Endothelial cell of umbilical vein (primary cell): Measurements from ENCODE around the gene PHKG2. TPM values are rescaled to one million over a fixed set of nuclear protein-coding genes. Genes with fewer than 3 reads are reported as not detected.

ENCODE experiments used
- BruUV-seq: library from RNA; stranded (reverse); fragments of 400-500 nt; replicated peaks from 2 replicates; lab custom pipeline; 2021; lab: Mats Ljungman, UMichigan
- CTCF ChIA-PET: fragments of 300-600, 350-600 bp; sonication (Branson Sonifier 250); formaldehyde crosslinking; loops from one replicate; lab custom pipeline; 2021; ENCODE audit warnings: antibody characterized with exemption, inconsistent platforms; lab: Charles Lee
- POLR2A ChIA-PET: fragments of 300-600, 350-600 bp; sonication (Branson Sonifier 250); formaldehyde crosslinking; loops from one replicate; lab custom pipeline; 2021; ENCODE audit warnings: antibody characterized with exemption, inconsistent platforms; lab: Charles Lee
- DNase-seq: peaks from one replicate; pipeline ENCODE4 v3.0.0-alpha.2; 2011; ENCODE audit warnings: low read depth, low spot score
- FAIRE-seq: peaks from 2 replicates; lab custom pipeline; 2011; peaks lifted over from hg19 to GRCh38; lab: Jason Lieb, UNC
- H2AFZ ChIP-seq: 2 replicates; pipeline ENCODE4 v1.6.0; 2012; ENCODE audit warnings: low read depth, low read length, control low read depth, inconsistent platforms
- H3K27ac ChIP-seq: 2 replicates; pipeline ENCODE4 v1.5.1; 2011; ENCODE audit warnings: low read depth, mild to moderate bottlenecking, control low read depth, low read length, moderate library complexity; ENCODE audit not compliant: insufficient read depth
- H3K27me3 ChIP-seq, 2 experiments: 2 replicates each; pipeline versions ENCODE4 v1.6.0 to v1.6.1; 2011; ENCODE audit warnings: low read length in 2 of 2, mixed read lengths in 1 of 2; ENCODE audit not compliant: control insufficient read depth in 2 of 2, insufficient read depth in 2 of 2
- H3K36me3 ChIP-seq, 2 experiments: 2 replicates in 1 of 2; 3 replicates in 1 of 2; pipeline ENCODE4 v1.5.1; 2011; ENCODE audit warnings: low read length in 2 of 2, mild to moderate bottlenecking in 1 of 2, moderate library complexity in 1 of 2; ENCODE audit not compliant: control insufficient read depth in 2 of 2, insufficient read depth in 2 of 2; ENCODE audit errors: extremely low read depth in 1 of 2
- H3K4me1 ChIP-seq: 3 replicates; pipeline ENCODE4 v1.5.1; 2011; ENCODE audit warnings: mild to moderate bottlenecking, low read length; ENCODE audit not compliant: control insufficient read depth, insufficient read depth; ENCODE audit errors: extremely low read depth
- H3K4me2 ChIP-seq: 2 replicates; pipeline ENCODE4 v1.6.1; 2011; ENCODE audit warnings: low read length, control low read depth, mixed read lengths; ENCODE audit not compliant: insufficient read depth
- H3K4me3 ChIP-seq, 3 experiments: fragments of 200-600 bp in 1 of 3; sonication (generic), shearing (Covaris generic) in 1 of 3; replicated peaks in 1 of 3; 2 replicates each; pipeline ENCODE4 v1.5.1; 2011 to 2016; ENCODE audit warnings: control low read depth in 3 of 3, low read length in 3 of 3, mild to moderate bottlenecking in 2 of 3, inconsistent platforms in 1 of 3, low read depth in 1 of 3, moderate library complexity in 1 of 3; ENCODE audit not compliant: insufficient read depth in 1 of 3
- H3K79me2 ChIP-seq: 2 replicates; pipeline ENCODE4 v1.6.0; 2012; ENCODE audit warnings: low read length, inconsistent platforms; ENCODE audit not compliant: control insufficient read depth, insufficient read depth
- H3K9ac ChIP-seq: replicated peaks from 2 replicates; pipeline ENCODE3; 2011; ENCODE audit warnings: low read length, control low read depth; ENCODE audit not compliant: insufficient read depth; ENCODE audit errors: extremely low read depth
- H3K9me1 ChIP-seq: replicated peaks from 3 replicates; pipeline ENCODE4 v1.6.0; 2011; ENCODE audit warnings: mild to moderate bottlenecking, low read length; ENCODE audit not compliant: control insufficient read depth, insufficient read depth; ENCODE audit errors: extremely low read depth
- H3K9me3 ChIP-seq: replicated peaks from 2 replicates; pipeline ENCODE4 v1.5.1; 2012; ENCODE audit warnings: low read length, inconsistent platforms; ENCODE audit not compliant: control insufficient read depth, insufficient read depth
- H4K20me1 ChIP-seq: replicated peaks from 2 replicates; pipeline ENCODE3; 2011; ENCODE audit warnings: mild to moderate bottlenecking, low read length; ENCODE audit not compliant: control insufficient read depth, insufficient read depth; ENCODE audit errors: extremely low read depth
- EZH2 ChIP-seq: IDR thresholded peaks from 2 replicates; pipeline ENCODE4 v1.6.1; 2012; ENCODE audit warnings: borderline replicate concordance, low read depth, mild to moderate bottlenecking, moderate library complexity, low read length, inconsistent platforms; ENCODE audit not compliant: severe bottlenecking
- FOS ChIP-seq: IDR thresholded peaks from 2 replicates; pipeline ENCODE4 v1.6.1; 2011; ENCODE audit warnings: mild to moderate bottlenecking, low read length, moderate library complexity, borderline replicate concordance; ENCODE audit not compliant: insufficient read depth
- GATA2 ChIP-seq: IDR thresholded peaks from 2 replicates; pipeline ENCODE4 v1.7.0; 2011; ENCODE audit warnings: low read depth, mild to moderate bottlenecking, moderate library complexity, mixed read lengths, low read length; ENCODE audit not compliant: insufficient read length, insufficient read depth
- JUN ChIP-seq: IDR thresholded peaks from 2 replicates; pipeline ENCODE4 v1.6.1; 2011; ENCODE audit warnings: borderline replicate concordance, low read depth; ENCODE audit not compliant: insufficient read length, insufficient read depth
- MYC ChIP-seq: IDR thresholded peaks from one replicate; pipeline ENCODE4 v1.6.1; 2011; ENCODE audit warnings: mild to moderate bottlenecking, low read depth, low read length
- POLR2A ChIP-seq: IDR thresholded peaks from 2 replicates; pipeline ENCODE4 v1.6.1; 2012; ENCODE audit warnings: low read depth, mild to moderate bottlenecking, control low read depth, low read length
- POLR2AphosphoS5 ChIP-seq: IDR thresholded peaks from 2 replicates; pipeline ENCODE4 v1.6.1; 2012; ENCODE audit warnings: low read depth, mild to moderate bottlenecking, control low read depth, low read length, moderate library complexity; ENCODE audit not compliant: insufficient read depth
- dilution Hi-C: fragments of 300-500 bp; cut with MboI; formaldehyde crosslinking; loops from one replicate; pipeline ENCODE4 v1.15.0; 2019; ENCODE audit warnings: low sequenced_read_pairs; ENCODE audit not compliant: extremely low pct_ligation_motif_present
- intact Hi-C: fragments of 100-400 bp; cut with micrococcal nuclease; formaldehyde crosslinking; loops from one replicate; pipeline ENCODE4 v1.10.0; 2022
- polyA plus RNA-seq, 4 experiments: library from polyadenylated mRNA; depleted of rRNA in 3 of 4; stranded (reverse) in 3 of 4; unstranded in 1 of 4; fragments of >200 nt; gene quantifications; 2 replicates each; pipeline versions ENCODE4 v1.2.1 to v1.2.3, GENCODE V29; 2011 to 2012; ENCODE audit warnings: missing spikeins in 1 of 4
- total RNA-seq: library from RNA; stranded (reverse); gene quantifications from 2 replicates; pipeline ENCODE4 v1.2.3, GENCODE V29; 2021
- TF ChIP-seq, protein P1 (sequence below), 2 donors: IDR thresholded peaks; 1 replicate in 1 of 2; 2 replicates in 1 of 2; pipeline ENCODE4 v1.5.1; 2011; ENCODE audit warnings: low read length in 2 of 2, mild to moderate bottlenecking in 2 of 2, moderate library complexity in 2 of 2, control low read depth in 1 of 2, inconsistent platforms in 1 of 2, low read depth in 1 of 2; ENCODE audit not compliant: insufficient read depth in 1 of 2; ENCODE audit errors: extremely low read depth in 1 of 2
- TF ChIP-seq, protein P2 (sequence below): IDR thresholded peaks from 2 replicates; pipeline ENCODE4 v1.6.1; 2011; ENCODE audit not compliant: insufficient read depth, insufficient read length

The PHKG2 gene
- total and polyA plus RNA-seq, 2 donors (not counting 3 experiments of a cell fraction or from before 2014, with no cell fraction given), result 33.0 to 48.8 TPM

DNA sequence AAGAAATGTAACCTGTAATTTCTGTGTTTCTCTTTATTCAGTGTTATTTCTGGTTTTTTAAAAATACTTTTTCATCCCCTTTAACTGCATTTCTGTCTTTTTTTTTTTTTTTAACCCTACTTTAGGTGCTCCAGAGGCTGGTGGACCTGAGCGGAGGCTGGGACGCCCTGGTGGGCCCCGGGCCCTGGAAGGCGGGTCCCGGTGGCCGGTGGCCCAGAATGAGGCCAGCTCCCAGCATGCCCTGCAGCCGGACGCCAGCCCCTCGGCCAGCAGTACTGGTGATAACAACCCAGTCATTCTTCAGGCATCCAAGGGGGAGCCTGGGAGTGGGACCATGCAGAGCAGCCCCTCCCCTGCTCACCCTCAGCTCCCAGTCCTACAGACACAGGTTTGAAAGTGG, 47.7 kb upstream of the PHKG2 start:
- H4K20me1 ChIP-seq, result peaks cover 3% of the 10 kb centered on the region
- no peak overlapping the region for H2AFZ ChIP-seq
- H3K4me1 ChIP-seq, result peaks cover 21% of the 10 kb centered on the region
- CTCF ChIA-PET, result no interaction called here
- no peak overlapping the region for H3K9ac ChIP-seq
- no peaks in the 10 kb centered on the region for H3K9me1 ChIP-seq
- dilution Hi-C loops (no loop called here), intact Hi-C loops (no loop called here)
- H3K27ac ChIP-seq, result no peak overlapping the region
- peaks cover 29% of the 10 kb centered on the region for H3K79me2 ChIP-seq
- no TSS peak for BruUV-seq
- H3K36me3 ChIP-seq, result peaks cover 17 to 30% of the 10 kb centered on the region in 2 experiments
- no peaks in the 10 kb centered on the region for H3K9me3 ChIP-seq
- FAIRE-seq (no peak), DNase-seq (no peak)
- no peak overlapping the region for H3K4me3 ChIP-seq
- H3K4me2 ChIP-seq, result peak overlapping the region; percentile 87
- POLR2A ChIA-PET, result interaction anchor here (0.6 to 0.7 kb wide), 2 partner anchors 11 to 27 kb away, joined by 3 to 4 read pairs; no protein-coding TSS in a partner anchor
- TF ChIP-seq GATA2 (no peak), JUN (no peak), FOS (no peak), POLR2AphosphoS5 (no peak), EZH2 (no peak), MYC (no peak), POLR2A (no peak)
- TF ChIP-seq, protein P1, sequence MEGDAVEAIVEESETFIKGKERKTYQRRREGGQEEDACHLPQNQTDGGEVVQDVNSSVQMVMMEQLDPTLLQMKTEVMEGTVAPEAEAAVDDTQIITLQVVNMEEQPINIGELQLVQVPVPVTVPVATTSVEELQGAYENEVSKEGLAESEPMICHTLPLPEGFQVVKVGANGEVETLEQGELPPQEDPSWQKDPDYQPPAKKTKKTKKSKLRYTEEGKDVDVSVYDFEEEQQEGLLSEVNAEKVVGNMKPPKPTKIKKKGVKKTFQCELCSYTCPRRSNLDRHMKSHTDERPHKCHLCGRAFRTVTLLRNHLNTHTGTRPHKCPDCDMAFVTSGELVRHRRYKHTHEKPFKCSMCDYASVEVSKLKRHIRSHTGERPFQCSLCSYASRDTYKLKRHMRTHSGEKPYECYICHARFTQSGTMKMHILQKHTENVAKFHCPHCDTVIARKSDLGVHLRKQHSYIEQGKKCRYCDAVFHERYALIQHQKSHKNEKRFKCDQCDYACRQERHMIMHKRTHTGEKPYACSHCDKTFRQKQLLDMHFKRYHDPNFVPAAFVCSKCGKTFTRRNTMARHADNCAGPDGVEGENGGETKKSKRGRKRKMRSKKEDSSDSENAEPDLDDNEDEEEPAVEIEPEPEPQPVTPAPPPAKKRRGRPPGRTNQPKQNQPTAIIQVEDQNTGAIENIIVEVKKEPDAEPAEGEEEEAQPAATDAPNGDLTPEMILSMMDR (IDR thresholded peaks at IDR 0.05; ENCODE audit: extremely low read depth in 1 of 2, insufficient read depth in 1 of 2, low read depth in 1 of 2, low read length in 2 of 2), result no peak
- TF ChIP-seq, protein P2, sequence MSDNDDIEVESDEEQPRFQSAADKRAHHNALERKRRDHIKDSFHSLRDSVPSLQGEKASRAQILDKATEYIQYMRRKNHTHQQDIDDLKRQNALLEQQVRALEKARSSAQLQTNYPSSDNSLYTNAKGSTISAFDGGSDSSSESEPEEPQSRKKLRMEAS, result no peak
- H3K27me3 ChIP-seq, result no peaks in the 10 kb centered on the region
